NCI-H748 (cell line): ENCODE results near the gene NPEPPS.

Source experiments
- DNase-seq: peaks from one replicate; lab custom pipeline; 2025; ENCODE audit not compliant: unreplicated experiment; lab: John Stamatoyannopoulos, UW

Gene NPEPPS

GRCh38 chr17:47628014-47628566 is 97.2 kb downstream of the NPEPPS start:
- DNase-seq: no peak

- no peak for DNase-seq
Measured at GRCh38 chr17:47629826-47630225, 98.9 kb downstream of the NPEPPS start.

DNA sequence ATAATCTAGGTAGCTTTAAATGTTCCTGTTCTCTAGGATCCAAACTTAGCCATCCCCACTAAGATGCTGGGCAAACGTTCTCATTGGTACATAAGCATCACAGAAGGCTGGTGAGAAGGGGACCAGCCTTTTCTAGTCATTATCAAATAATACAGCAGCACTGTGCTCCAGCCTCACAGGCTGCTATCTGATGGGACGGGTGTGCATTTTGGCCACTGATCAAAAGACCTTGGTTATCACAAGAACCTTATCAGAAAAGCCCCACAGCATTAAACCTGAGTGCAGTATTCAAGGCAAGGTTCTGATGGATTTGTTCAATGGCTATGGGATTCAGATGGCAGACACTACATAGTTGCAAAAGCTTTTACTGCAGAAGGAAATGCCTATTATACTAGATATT is 99.7 kb downstream of the NPEPPS start:
- DNase-seq: no peak

DNA sequence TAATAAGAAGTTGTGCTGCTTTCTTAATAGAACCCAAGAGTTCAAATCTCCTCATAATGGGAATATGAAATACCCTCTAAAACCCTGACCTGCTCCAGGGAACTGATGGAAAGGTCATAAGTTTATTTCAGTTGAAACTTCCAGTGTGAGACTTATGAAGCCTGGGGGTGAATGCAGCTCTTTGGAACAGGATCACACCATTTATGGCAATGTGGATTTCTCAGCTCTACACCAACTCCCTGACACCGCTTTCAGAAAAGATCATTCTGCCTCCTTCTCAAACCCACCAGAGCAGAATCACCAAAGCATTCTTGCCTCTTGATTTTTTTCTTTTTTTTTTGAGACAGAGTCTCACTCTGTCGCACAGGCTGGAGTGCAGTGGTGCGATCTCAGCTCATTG is 102.1 kb downstream of the NPEPPS start:
- DNase-seq: no peak

DNA sequence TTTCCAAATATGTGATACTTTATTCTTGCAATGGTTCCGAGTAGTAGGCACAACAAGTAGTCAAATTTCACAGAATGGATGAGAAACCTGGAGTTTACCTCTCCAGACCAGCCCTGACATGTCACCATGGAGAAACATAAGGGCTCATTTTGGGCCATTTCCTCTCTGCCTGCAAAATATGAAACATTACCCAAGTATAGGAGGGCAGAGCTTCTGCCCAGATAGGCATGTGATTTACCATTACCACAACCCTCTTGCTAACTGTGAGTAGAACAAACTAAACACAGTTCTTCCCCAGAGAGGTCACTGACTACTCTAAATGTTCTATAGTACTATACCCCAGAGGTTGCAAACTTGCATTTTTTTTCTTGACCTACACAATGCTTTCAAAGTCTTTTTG is 103.1 kb downstream of the NPEPPS start:
- DNase-seq: no peak

DNA sequence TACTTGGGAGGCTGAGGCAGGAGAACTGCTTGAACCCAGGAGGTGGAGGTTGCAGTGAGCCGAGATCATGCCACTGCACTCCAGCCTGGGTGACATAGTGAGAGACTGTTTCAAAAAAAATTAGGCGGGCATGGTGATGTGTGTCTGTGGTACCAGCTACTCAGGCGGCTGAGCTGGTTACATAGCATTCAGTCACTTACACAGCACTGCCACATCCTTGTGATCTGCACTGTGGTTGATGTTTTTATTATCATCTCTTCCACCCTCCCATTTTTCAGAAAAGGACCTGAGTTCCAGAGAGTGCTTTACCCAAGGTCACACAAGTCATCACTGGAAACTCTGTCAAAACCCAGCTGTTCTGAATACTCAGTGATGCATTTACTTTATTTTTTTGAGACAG is 104.0 kb downstream of the NPEPPS start:
- no peak for DNase-seq

GRCh38 chr17:47635734-47636133 is 104.8 kb downstream of the NPEPPS start:
- no peak for DNase-seq

DNA sequence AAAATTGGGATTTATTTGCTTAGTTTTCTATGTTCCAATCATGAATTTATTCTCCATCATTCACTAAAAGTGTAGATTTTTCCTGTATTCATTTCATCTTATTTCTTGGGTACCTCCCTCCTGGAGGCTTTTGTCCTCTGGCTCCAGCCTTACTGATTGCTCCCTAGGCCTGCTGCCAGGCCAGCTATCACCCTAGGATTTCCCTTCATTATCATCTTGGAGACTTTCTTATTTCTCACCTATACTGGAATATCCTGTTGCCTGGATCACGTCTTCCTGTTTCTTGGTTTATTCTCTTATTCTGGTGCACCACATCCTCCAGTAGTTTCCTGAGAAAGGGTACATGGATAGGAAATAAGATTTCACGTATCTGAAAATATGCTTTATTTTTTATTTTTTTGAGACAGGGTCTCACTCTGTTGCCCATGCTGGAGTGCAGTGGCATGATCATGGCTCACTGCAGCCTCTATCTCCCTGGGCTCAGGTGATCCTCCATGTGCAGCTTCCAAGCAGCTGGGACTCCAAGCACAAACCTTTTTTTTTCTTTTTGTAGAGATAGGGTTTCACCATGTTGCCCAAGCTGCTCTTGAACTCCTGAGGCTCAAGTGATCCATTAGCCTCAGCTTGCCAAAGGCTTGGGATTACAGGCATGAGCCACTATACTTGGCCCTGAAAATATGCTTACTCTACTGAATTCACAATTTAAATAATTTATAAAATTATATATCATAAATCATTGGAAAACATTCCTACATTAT is 105.5 kb downstream of the NPEPPS start:
- DNase-seq: no peak

DNA sequence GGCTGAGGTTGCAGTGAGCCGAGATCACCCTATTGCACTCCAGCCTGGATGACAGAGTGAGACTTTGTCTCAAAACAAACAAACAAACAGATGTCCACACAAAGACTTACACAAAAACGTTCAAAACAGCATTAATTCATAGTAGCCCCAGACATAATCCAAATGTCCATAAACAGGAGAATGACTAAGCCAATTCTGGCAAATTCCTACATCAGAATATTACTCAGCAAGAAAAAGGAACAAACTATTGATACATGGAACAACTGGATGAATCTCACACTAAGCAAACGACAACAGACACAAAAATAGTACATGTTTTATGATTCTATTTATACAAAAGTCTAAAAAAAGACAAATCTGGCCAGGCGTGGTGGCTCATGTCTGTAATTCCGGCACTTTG is 108.0 kb downstream of the NPEPPS start:
- DNase-seq: no peak

GRCh38 chr17:47640076-47640475 is 109.2 kb downstream of the NPEPPS start:
- DNase-seq: no peak

DNA sequence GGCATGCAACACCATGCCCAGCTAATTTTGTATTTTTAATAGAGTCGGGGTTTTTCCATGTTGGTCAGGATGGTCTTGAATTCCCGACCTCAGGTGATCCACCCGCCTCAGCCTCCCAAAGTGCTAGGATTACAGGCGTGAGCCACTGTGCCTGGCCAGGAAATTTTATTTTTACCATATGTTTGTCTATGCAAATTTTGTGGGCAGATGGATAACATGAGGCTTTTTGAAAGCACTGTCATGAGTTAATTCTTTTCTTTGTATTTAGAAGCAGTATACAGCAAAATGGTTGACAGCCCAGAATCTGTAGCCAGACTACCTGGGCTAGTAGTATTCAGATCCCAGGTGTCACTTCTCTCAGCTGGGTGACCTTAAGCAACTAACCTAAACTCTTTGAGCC is 110.3 kb downstream of the NPEPPS start:
- no peak for DNase-seq

GRCh38 chr17:47643116-47643515 is 112.2 kb downstream of the NPEPPS start:
- no peak for DNase-seq

DNA sequence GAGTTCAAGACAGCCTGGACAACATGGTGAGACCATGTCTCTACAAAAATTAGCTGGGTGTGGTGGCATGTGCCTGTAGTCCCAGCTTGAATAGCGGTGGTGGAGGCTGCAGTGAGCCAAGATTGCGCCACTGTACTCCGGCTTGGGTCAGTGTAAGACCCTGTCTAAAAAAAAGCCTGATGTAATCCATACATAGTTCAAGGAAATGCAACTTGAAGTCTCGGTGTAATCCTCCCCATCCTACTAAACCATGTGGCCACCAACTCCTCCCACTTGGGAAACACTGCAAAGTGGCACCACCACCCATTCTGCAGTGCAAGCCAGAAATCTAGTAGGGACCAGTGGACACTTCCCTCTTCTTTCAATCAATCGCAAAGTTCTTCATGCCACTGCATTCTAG is 113.4 kb downstream of the NPEPPS start:
- DNase-seq: no peak

- DNase-seq: peak; percentile 100
Measured at GRCh38 chr17:47649153-47649971, 118.5 kb downstream of the NPEPPS start, which contains the start of gene KPNB1. Gene KPNB1 (plus strand): TSS chr17:47649919. CDS start chr17:47650245, 326 bp downstream.

DNA sequence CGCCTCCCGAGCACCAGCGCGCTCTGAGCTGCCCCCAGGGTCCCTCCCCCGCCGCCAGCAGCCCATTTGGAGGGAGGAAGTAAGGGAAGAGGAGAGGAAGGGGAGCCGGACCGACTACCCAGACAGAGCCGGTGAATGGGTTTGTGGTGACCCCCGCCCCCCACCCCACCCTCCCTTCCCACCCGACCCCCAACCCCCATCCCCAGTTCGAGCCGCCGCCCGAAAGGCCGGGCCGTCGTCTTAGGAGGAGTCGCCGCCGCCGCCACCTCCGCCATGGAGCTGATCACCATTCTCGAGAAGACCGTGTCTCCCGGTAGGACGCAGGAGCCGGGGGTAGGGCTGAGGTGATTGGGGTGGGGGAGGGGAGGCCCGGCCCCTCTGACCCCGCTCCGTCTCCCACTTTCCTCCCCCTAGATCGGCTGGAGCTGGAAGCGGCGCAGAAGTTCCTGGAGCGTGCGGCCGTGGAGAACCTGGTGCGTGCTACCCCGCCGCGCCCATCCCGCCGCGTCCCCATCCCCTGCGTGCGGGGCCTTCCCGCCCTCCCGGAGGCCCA is 119.1 kb downstream of the NPEPPS start:
- no peak for DNase-seq

DNA sequence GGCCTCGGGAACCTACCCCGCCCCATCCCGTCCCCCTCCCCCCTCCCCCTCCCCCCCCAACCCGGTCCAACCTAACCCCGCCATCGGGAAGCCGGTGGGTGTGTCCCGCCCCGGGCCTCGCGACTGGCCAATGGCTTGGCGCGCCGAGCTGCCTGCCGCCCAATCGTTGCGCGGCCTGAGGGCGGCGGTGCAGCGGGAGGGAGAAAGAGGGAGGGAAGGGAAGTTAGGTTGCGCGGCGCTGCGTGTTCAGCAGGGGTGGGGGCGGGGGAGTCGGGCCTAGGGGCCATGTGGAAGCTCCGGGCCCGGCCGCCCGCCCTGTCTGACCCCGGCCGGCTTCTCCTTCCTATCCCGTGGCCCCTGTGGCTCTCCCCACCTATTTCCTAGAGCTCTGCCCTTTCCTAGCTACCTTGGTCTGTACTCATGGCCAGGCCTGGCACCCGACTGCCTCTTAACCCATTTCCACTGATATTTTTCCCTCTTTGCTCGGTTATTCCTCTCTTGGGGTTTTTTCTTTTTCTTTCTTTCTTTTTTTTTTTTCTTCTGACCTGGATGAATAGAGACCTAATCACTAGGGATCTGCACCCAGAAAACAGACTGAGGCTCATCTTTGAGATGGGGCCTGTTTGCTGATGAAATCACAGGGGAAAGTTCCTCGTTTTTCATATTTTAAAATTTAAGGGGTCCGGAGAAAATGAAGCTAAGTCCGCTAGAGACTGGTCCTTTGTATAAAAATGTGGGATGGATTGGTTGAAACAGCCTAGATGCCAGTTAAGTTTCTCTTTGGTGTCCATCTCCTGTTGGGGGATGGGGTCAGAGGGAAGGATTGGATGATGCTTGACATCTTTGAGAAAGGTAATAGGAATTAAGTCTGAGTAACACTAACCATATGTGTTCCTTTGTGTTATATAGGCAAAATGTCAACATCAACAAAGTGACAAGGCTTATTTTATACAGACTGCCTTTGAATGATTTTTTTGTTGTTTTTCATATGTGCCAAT is 119.9 kb downstream of the NPEPPS start:
- DNase-seq: peak; percentile 98

DNA sequence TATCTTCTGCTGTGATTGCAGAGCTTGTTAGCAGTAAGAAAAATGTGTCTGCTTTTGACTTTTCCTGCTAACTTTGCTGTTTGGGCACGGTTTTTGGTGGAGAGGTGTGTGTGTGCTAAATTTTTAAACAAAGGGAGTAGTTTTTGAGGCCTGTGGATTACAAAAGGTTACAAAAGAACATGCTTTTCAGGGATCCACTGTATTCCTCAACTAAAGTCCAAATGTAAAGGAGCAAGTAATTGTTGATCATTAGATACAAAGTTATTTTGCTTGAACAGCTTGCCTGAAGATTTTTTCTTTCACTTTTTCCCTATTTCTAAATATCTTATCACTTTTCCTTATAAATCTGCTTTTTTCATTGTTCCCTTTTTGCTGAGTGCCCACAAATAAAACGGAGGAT is 120.8 kb downstream of the NPEPPS start:
- no peak for DNase-seq

DNA sequence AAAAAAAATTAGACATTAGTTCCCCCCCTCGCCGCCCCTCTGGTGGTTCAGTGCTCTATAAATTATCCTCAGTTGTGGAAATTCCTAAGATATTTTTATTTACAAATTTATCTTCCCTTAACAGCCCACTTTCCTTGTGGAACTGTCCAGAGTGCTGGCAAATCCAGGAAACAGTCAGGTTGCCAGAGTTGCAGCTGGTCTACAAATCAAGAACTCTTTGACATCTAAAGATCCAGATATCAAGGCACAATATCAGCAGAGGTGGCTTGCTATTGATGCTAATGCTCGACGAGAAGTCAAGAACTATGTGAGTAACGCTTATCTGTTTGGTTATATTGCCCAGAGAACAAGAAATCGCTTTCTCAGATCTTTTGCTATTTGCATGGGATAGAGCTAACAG is 121.7 kb downstream of the NPEPPS start:
- DNase-seq: no peak

DNA sequence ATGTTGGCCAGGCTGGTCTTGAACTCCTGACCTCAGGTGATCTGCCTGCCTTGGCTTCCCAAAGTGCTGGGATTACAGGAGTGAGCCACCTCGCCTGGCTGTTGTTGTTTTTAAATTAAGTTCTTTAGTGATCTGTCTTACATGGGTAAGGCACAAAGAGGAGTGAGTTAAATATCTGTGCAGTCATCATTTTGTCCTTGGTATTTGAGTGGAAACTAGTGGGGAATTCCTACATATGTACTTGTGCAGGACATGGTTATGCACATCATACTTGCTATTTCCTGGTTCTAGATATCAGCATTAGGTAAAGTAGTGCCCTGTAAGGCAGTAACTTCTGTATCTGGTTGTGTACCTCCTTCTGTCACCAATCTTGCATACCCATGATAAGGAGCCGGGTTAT is 122.5 kb downstream of the NPEPPS start:
- no peak for DNase-seq

- no peak for DNase-seq
Measured at GRCh38 chr17:47654991-47655390, 124.1 kb downstream of the NPEPPS start.
